ENCODE results near the gene L1CAM.

Gene L1CAM

GRCh38 chrX:153845842-153846241, 40.1 kb downstream of the L1CAM start:
- Histone ChIP-seq H3K4me1 (ENCODE audit: control extremely low read depth in 1 of 4, control insufficient read depth in 4 of 4, insufficient read depth in 4 of 4, low read length in 3 of 4) (no peaks in the 10 kb centered on the region), H3K27me3 (replicated peaks in 2 of 5; ENCODE audit: control insufficient read depth in 4 of 5, insufficient read depth in 5 of 5, low read length in 4 of 5) (peaks cover 4 to 39% (median 7%) of the 10 kb centered on the region in 5 experiments), H3K4me3 (ENCODE audit: control insufficient read depth in 1 of 7, extremely low read depth in 1 of 7, insufficient read depth in 4 of 7, low read depth in 2 of 7, low read length in 6 of 7) (no peak overlapping the region), H3K36me3 (ENCODE audit: control insufficient read depth in 4 of 4, insufficient read depth in 4 of 4, low read length in 3 of 4) (no peaks in the 10 kb centered on the region), H3K27ac (ENCODE audit: insufficient read depth in 1 of 2, low read depth in 1 of 2, low read length in 2 of 2, poor library complexity in 1 of 2, severe bottlenecking in 2 of 2) (no peak overlapping the region), H3K9me3 (ENCODE audit: control extremely low read depth in 1 of 5, control insufficient read depth in 4 of 5, insufficient read depth in 2 of 5, low read depth in 1 of 5, low read length in 4 of 5) (peaks cover 0 to 5% (median 0%) of the 10 kb centered on the region in 5 experiments)
- ChIA-PET CTCF (no interaction called here), POLR2A (no interaction called here)
- WGBS (ENCODE audit: insufficient coverage) = 60% methylated on average over 1 of the region's 3 CpGs
- DNase-seq = no peak

- CTCF ChIA-PET = no interaction called here
- WGBS (ENCODE audit: insufficient coverage) = 34% methylated on average over 5 of the region's 6 CpGs
- H3K27me3 ChIP-seq (replicated peaks in 2 of 5; ENCODE audit: control insufficient read depth in 4 of 5, insufficient read depth in 5 of 5, low read length in 4 of 5) = peaks cover 3 to 39% (median 7%) of the 10 kb centered on the region in 5 experiments
Measured at GRCh38 chrX:153845195-153845594, 40.8 kb downstream of the L1CAM start.

DNA sequence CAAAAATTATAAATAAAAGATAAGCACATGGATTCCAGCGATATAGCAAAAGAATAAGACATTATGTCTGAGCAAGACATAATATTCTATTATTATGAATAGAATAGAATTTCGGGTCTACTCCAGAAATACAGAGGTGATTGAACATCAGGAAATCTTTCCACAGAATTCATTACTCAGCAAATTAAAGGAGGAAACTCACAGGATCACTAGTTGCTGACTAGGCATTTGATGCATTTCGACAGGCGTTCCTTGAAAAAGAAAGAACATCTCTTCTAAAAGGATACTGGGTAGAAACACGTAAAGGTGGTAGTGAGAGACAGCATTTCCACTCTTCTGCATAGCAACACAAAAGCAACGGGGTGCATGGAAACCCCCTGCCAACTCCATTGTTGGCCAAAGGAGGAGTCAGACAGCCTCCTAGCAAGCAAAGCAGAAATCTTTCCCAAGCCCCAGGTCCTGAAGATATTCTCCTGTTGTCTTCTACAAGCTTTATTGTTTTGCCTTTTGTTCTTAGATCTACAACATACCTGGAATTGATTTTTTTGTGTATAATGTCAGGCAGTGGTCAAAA, 41.4 kb downstream of the L1CAM start:
- Histone ChIP-seq H3K27me3 (replicated peaks in 2 of 5; ENCODE audit: control insufficient read depth in 4 of 5, insufficient read depth in 5 of 5, low read length in 4 of 5) (peaks cover 3 to 44% (median 7%) of the 10 kb centered on the region in 5 experiments), H3K27ac (ENCODE audit: insufficient read depth in 1 of 2, low read depth in 1 of 2, low read length in 2 of 2, poor library complexity in 1 of 2, severe bottlenecking in 2 of 2) (no peak overlapping the region), H3K4me1 (ENCODE audit: control extremely low read depth in 1 of 4, control insufficient read depth in 4 of 4, insufficient read depth in 4 of 4, low read length in 3 of 4) (no peaks in the 10 kb centered on the region), H3K36me3 (ENCODE audit: control insufficient read depth in 4 of 4, insufficient read depth in 4 of 4, low read length in 3 of 4) (no peaks in the 10 kb centered on the region), H3K4me3 (ENCODE audit: control insufficient read depth in 1 of 7, extremely low read depth in 1 of 7, insufficient read depth in 4 of 7, low read depth in 2 of 7, low read length in 6 of 7) (no peak overlapping the region), H3K9me3 (ENCODE audit: control extremely low read depth in 1 of 5, control insufficient read depth in 4 of 5, insufficient read depth in 2 of 5, low read depth in 1 of 5, low read length in 4 of 5) (peaks cover 0 to 5% (median 0%) of the 10 kb centered on the region in 5 experiments)
- no CpG with 5 or more reads among the region's 6 CpGs for WGBS (ENCODE audit: insufficient coverage)
- CTCF ChIA-PET = no interaction called here
- POLR2A ChIA-PET = no interaction called here
- peak in 1 of 3 donors; percentile 37 for DNase-seq

More at GRCh38 chrX:153845195-153845594, 40.8 kb downstream of the L1CAM start:
- Histone ChIP-seq H3K9me3 (ENCODE audit: control extremely low read depth in 1 of 5, control insufficient read depth in 4 of 5, insufficient read depth in 2 of 5, low read depth in 1 of 5, low read length in 4 of 5) (peaks cover 0 to 5% (median 0%) of the 10 kb centered on the region in 5 experiments), H3K4me1 (ENCODE audit: control extremely low read depth in 1 of 4, control insufficient read depth in 4 of 4, insufficient read depth in 4 of 4, low read length in 3 of 4) (no peaks in the 10 kb centered on the region), H3K4me3 (ENCODE audit: control insufficient read depth in 1 of 7, extremely low read depth in 1 of 7, insufficient read depth in 4 of 7, low read depth in 2 of 7, low read length in 6 of 7) (no peak overlapping the region), H3K36me3 (ENCODE audit: control insufficient read depth in 4 of 4, insufficient read depth in 4 of 4, low read length in 3 of 4) (no peaks in the 10 kb centered on the region), H3K27ac (ENCODE audit: insufficient read depth in 1 of 2, low read depth in 1 of 2, low read length in 2 of 2, poor library complexity in 1 of 2, severe bottlenecking in 2 of 2) (no peak overlapping the region)
- DNase-seq = no peak
- POLR2A ChIA-PET = no interaction called here

DNA sequence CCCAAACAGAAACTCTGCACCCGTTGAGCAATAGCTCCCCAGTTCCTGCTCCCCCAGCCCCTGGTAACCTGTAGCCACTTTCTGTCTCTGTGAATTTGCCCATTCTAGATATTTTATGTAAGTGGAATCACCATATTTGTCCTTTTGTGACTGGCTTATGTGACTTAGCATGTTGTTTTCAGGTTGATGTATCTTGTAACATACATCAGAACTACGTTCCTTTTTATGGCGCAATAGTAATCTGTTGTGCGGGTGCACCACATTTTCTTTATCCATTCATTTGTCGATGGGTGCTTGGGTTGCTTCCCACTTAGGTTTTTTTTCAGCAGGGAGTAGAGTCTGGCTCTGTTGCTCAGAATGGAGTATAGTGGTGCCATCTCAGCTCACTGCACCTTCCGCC, 49.1 kb downstream of the L1CAM start:
- Histone ChIP-seq H3K27ac (ENCODE audit: insufficient read depth in 1 of 2, low read depth in 1 of 2, low read length in 2 of 2, poor library complexity in 1 of 2, severe bottlenecking in 2 of 2) (no peak overlapping the region), H3K4me3 (ENCODE audit: control insufficient read depth in 1 of 7, extremely low read depth in 1 of 7, insufficient read depth in 4 of 7, low read depth in 2 of 7, low read length in 6 of 7) (no peak overlapping the region), H3K36me3 (ENCODE audit: control insufficient read depth in 4 of 4, insufficient read depth in 4 of 4, low read length in 3 of 4) (no peaks in the 10 kb centered on the region), H3K9me3 (ENCODE audit: control extremely low read depth in 1 of 5, control insufficient read depth in 4 of 5, insufficient read depth in 2 of 5, low read depth in 1 of 5, low read length in 4 of 5) (peaks cover 0 to 10% (median 0%) of the 10 kb centered on the region in 5 experiments), H3K4me1 (ENCODE audit: control extremely low read depth in 1 of 4, control insufficient read depth in 4 of 4, insufficient read depth in 4 of 4, low read length in 3 of 4) (no peaks in the 10 kb centered on the region), H3K27me3 (replicated peaks in 2 of 5; ENCODE audit: control insufficient read depth in 4 of 5, insufficient read depth in 5 of 5, low read length in 4 of 5) (peaks cover 0 to 32% (median 4%) of the 10 kb centered on the region in 5 experiments)
- WGBS (ENCODE audit: insufficient coverage) = 100% methylated on average over 4 of the region's 6 CpGs
- CTCF ChIA-PET = no interaction called here
- DNase-seq = no peak
- POLR2A ChIA-PET = no interaction called here

DNA sequence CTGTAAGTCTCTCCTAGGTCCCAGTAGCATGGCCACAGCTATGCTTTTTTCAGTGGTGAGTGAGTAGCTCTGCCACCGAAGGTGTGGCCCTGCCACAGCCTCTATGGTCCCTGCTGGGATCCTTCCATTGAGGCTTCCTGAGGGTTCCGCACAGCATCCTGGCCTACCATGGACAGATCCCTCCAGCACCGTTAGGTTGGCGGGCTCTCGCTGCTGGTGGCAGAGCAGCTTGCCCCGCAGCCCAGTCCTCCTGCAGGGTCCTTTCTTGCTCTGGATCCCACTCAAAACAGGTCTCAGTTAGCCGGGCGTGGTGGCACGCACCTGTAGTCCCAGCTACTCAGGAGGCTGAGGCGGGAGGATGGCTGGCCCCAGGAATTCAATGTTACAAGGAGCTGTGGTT, 53.2 kb downstream of the L1CAM start:
- ChIA-PET POLR2A (no interaction called here), CTCF (no interaction called here)
- Histone ChIP-seq H3K27me3 (replicated peaks in 2 of 5; ENCODE audit: control insufficient read depth in 4 of 5, insufficient read depth in 5 of 5, low read length in 4 of 5) (peaks cover 0 to 64% (median 12%) of the 10 kb centered on the region in 5 experiments), H3K27ac (ENCODE audit: insufficient read depth in 1 of 2, low read depth in 1 of 2, low read length in 2 of 2, poor library complexity in 1 of 2, severe bottlenecking in 2 of 2) (no peak overlapping the region), H3K4me3 (ENCODE audit: control insufficient read depth in 1 of 7, extremely low read depth in 1 of 7, insufficient read depth in 4 of 7, low read depth in 2 of 7, low read length in 6 of 7) (no peak overlapping the region), H3K36me3 (ENCODE audit: control insufficient read depth in 4 of 4, insufficient read depth in 4 of 4, low read length in 3 of 4) (no peaks in the 10 kb centered on the region), H3K4me1 (ENCODE audit: control extremely low read depth in 1 of 4, control insufficient read depth in 4 of 4, insufficient read depth in 4 of 4, low read length in 3 of 4) (peaks cover 0 to 22% (median 7%) of the 10 kb centered on the region in 4 experiments), H3K9me3 (ENCODE audit: control extremely low read depth in 1 of 5, control insufficient read depth in 4 of 5, insufficient read depth in 2 of 5, low read depth in 1 of 5, low read length in 4 of 5) (peaks cover 0 to 26% (median 0%) of the 10 kb centered on the region in 5 experiments)
- DNase-seq = no peak
- WGBS (ENCODE audit: insufficient coverage) = 84% methylated on average over 8 of the region's 10 CpGs

- peak in 2 of 3 donors; percentile 27 to 33 for DNase-seq
- POLR2A ChIA-PET = no interaction called here
- peaks cover 0 to 22% (median 7%) of the 10 kb centered on the region in 4 experiments for H3K4me1 ChIP-seq (ENCODE audit: control extremely low read depth in 1 of 4, control insufficient read depth in 4 of 4, insufficient read depth in 4 of 4, low read length in 3 of 4)
- H3K27ac ChIP-seq (ENCODE audit: insufficient read depth in 1 of 2, low read depth in 1 of 2, low read length in 2 of 2, poor library complexity in 1 of 2, severe bottlenecking in 2 of 2) = no peak overlapping the region
- H3K9me3 ChIP-seq (ENCODE audit: control extremely low read depth in 1 of 5, control insufficient read depth in 4 of 5, insufficient read depth in 2 of 5, low read depth in 1 of 5, low read length in 4 of 5) = peaks cover 0 to 26% (median 0%) of the 10 kb centered on the region in 5 experiments
- no peaks in the 10 kb centered on the region for H3K36me3 ChIP-seq (ENCODE audit: control insufficient read depth in 4 of 4, insufficient read depth in 4 of 4, low read length in 3 of 4)
- H3K27me3 ChIP-seq (replicated peaks in 2 of 5; ENCODE audit: control insufficient read depth in 4 of 5, insufficient read depth in 5 of 5, low read length in 4 of 5) = peaks cover 0 to 74% (median 17%) of the 10 kb centered on the region in 5 experiments
- WGBS (ENCODE audit: insufficient coverage) = 56% methylated on average over 23 of the region's 23 CpGs
- no peak overlapping the region for H3K4me3 ChIP-seq (ENCODE audit: control insufficient read depth in 1 of 7, extremely low read depth in 1 of 7, insufficient read depth in 4 of 7, low read depth in 2 of 7, low read length in 6 of 7)
- CTCF ChIA-PET = no interaction called here
Measured at GRCh38 chrX:153831429-153832150, 54.4 kb downstream of the L1CAM start.
